K562 treated with DMSO at 1 percent for 48 hours (cell line): ENCODE results near the gene GRIK5. TPM values are rescaled to one million over a fixed set of nuclear protein-coding genes. Genes with fewer than 3 reads are reported as not detected.

Experiments used
- total RNA-seq: library from RNA; unstranded; fragments of 300-600 nt; gene quantifications from 2 replicates; pipeline ENCODE4 v1.2.3, GENCODE V29; 2022; ENCODE audit warnings: low replicate concordance; ENCODE audit errors: extremely low read depth

GRIK5 gene
- not detected in 2 replicates for total RNA-seq

GRCh38 chr19:42069619-42070351 lies at the start of gene GRIK5:
GRIK5 (minus strand) TSS chr19:42070206; CDS start chr19:42065770, 4,436 bp downstream.

GRCh38 chr19:42075616-42076379 lies 5.8 kb upstream of the GRIK5 start, which contains the start of gene ZNF574:
ZNF574 (plus strand) TSS chr19:42076166; CDS start chr19:42078607, 2,441 bp downstream.

GRCh38 chr19:41993612-41994483 lies 76.2 kb downstream of the GRIK5 start, which contains the start of gene ATP1A3:
ATP1A3 (minus strand) TSS chr19:41994230; CDS start chr19:41994076, 154 bp downstream.

GRCh38 chr19:41959056-41960053 lies 110.7 kb downstream of the GRIK5 start, which contains the start of gene RABAC1:
RABAC1 (minus strand) TSS chr19:41959321; CDS start chr19:41959292, 29 bp downstream.

Other genes with a start within 250 kb of the GRIK5 start
- gene LYPD4, start 225.5 kb downstream of the GRIK5 start, total RNA-seq = not detected in 2 replicates
- not detected in 2 replicates for gene DMRTC2, start 225.2 kb downstream of the GRIK5 start, total RNA-seq
- gene RPS19, start 210.0 kb downstream of the GRIK5 start, total RNA-seq = 4,914 TPM in 1 of 2 replicates, not detected in the other
- gene CD79A, start 192.9 kb downstream of the GRIK5 start, total RNA-seq = not detected in 2 replicates
- not detected in 2 replicates for gene ARHGEF1, start 187.0 kb downstream of the GRIK5 start, total RNA-seq
- not detected in 2 replicates for gene ERFL, start 141.8 kb downstream of the GRIK5 start, total RNA-seq
- gene RABAC1, start 110.9 kb downstream of the GRIK5 start, total RNA-seq = not detected in 2 replicates
- gene ATP1A3, start 76.0 kb downstream of the GRIK5 start, total RNA-seq = not detected in 2 replicates
- gene ZNF574, start 6.0 kb upstream of the GRIK5 start, total RNA-seq = not detected in 2 replicates
- gene POU2F2, start 62.2 kb upstream of the GRIK5 start, total RNA-seq = not detected in 2 replicates
- gene DEDD2, start 147.5 kb upstream of the GRIK5 start, total RNA-seq = not detected in 2 replicates
- gene ZNF526, start 150.1 kb upstream of the GRIK5 start, total RNA-seq = not detected in 2 replicates
- gene GSK3A, start 172.4 kb upstream of the GRIK5 start, total RNA-seq = not detected in 2 replicates
- not detected in 2 replicates for gene ERF, start 184.9 kb upstream of the GRIK5 start, total RNA-seq
- gene CIC, start 199.0 kb upstream of the GRIK5 start, total RNA-seq = not detected in 2 replicates
- gene PRR19, start 231.9 kb upstream of the GRIK5 start, total RNA-seq = not detected in 2 replicates
- not detected in 2 replicates for gene PAFAH1B3, start 232.4 kb upstream of the GRIK5 start, total RNA-seq
- gene TMEM145, start 243.1 kb upstream of the GRIK5 start, total RNA-seq = not detected in 2 replicates